Measurements from ENCODE around the gene GAMT. TPM values are rescaled to one million over a fixed set of nuclear protein-coding genes. Genes with fewer than 3 reads are reported as not detected.

GAMT gene
- total RNA-seq, 4 donors from 2014 or later: 43.8 to 120 (median 94.4) TPM

- DNase-seq (ENCODE audit: low spot score in 2 of 2): no peak
- Histone ChIP-seq H3K27ac (peak overlapping the region; percentile 82 to 98 (median 93)), H3K4me3 (peak overlapping the region; percentile 57 to 84 (median 71)), H3K27me3 (no peaks in the 10 kb centered on the region), H3K4me1 (peaks cover 0 to 35% (median 13%) of the 10 kb centered on the region in 4 donors), H3K9me3 (no peaks in the 10 kb centered on the region), H3K36me3 (peaks cover 0 to 37% (median 0%) of the 10 kb centered on the region in 3 donors)
- 23% methylated on average over 32 of the region's 32 CpGs for WGBS, 2 donors
- TF ChIP-seq EP300 (IDR thresholded peaks at IDR 0.05): no peak
- no peak for TF ChIP-seq CTCF (IDR thresholded peaks at IDR 0.05)
Observed at GRCh38 chr19:1355568-1356507, 45.5 kb downstream of the GAMT start.

GRCh38 chr19:1354970-1355567 lies 46.3 kb downstream of the GAMT start:
- TF ChIP-seq EP300 (IDR thresholded peaks at IDR 0.05): no peak
- no peak for TF ChIP-seq CTCF (IDR thresholded peaks at IDR 0.05)
- peak; percentile 41 to 66 for TF ChIP-seq POLR2A (IDR thresholded peaks at IDR 0.05)
- Histone ChIP-seq H3K27me3 (no peaks in the 10 kb centered on the region), H3K27ac (peak overlapping the region; percentile 82 to 98 (median 93)), H3K4me3 (peak overlapping the region; percentile 57 to 84 (median 71)), H3K9me3 (no peaks in the 10 kb centered on the region), H3K36me3 (peaks cover 0 to 33% (median 0%) of the 10 kb centered on the region in 3 donors), H3K4me1 (peaks cover 0 to 27% (median 5%) of the 10 kb centered on the region in 4 donors)
- 1% methylated on average over 20 to 37 of the region's 61 CpGs for WGBS, 2 donors
- no peak for DNase-seq (ENCODE audit: low spot score in 2 of 2)

- WGBS, 2 donors: 94% methylated on average over 9 of the region's 9 CpGs
- Histone ChIP-seq H3K27me3 (no peaks in the 10 kb centered on the region), H3K4me3 (no peak overlapping the region), H3K4me1 (peaks cover 0 to 26% (median 4%) of the 10 kb centered on the region in 4 donors), H3K36me3 (peaks cover 0 to 16% (median 0%) of the 10 kb centered on the region in 3 donors), H3K9me3 (no peaks in the 10 kb centered on the region), H3K27ac (no peak overlapping the region)
- no peak for DNase-seq (ENCODE audit: low spot score in 2 of 2)
- TF ChIP-seq CTCF (IDR thresholded peaks at IDR 0.05) (no peak), POLR2A (IDR thresholded peaks at IDR 0.05) (no peak), EP300 (IDR thresholded peaks at IDR 0.05) (no peak)
Observed at GRCh38 chr19:1353144-1353543, 48.2 kb downstream of the GAMT start.

- no peak for TF ChIP-seq POLR2A (IDR thresholded peaks at IDR 0.05)
- no peak for TF ChIP-seq EP300 (IDR thresholded peaks at IDR 0.05)
- H3K4me3 ChIP-seq: no peak overlapping the region
- H3K9me3 ChIP-seq: no peaks in the 10 kb centered on the region
- peaks cover 0 to 19% (median 4%) of the 10 kb centered on the region in 4 donors for H3K4me1 ChIP-seq
- no peaks in the 10 kb centered on the region for H3K27me3 ChIP-seq
- 79 to 81% methylated on average over 21 of the region's 21 CpGs for WGBS, 2 donors
- H3K36me3 ChIP-seq: no peaks in the 10 kb centered on the region
- no peak for DNase-seq (ENCODE audit: low spot score in 2 of 2)
- H3K27ac ChIP-seq: no peak overlapping the region
Observed at GRCh38 chr19:1351381-1351851, 49.9 kb downstream of the GAMT start.

- no peak overlapping the region for H3K4me3 ChIP-seq
- H3K27me3 ChIP-seq: no peaks in the 10 kb centered on the region
- TF ChIP-seq CTCF (IDR thresholded peaks at IDR 0.05): no peak
- TF ChIP-seq POLR2A (IDR thresholded peaks at IDR 0.05): no peak
- TF ChIP-seq EP300 (IDR thresholded peaks at IDR 0.05): no peak
- H3K4me1 ChIP-seq: peaks cover 0 to 13% (median 1%) of the 10 kb centered on the region in 4 donors
- no peaks in the 10 kb centered on the region for H3K9me3 ChIP-seq
- WGBS, 2 donors: 60 to 70% methylated on average over 5 of the region's 5 CpGs
- H3K36me3 ChIP-seq: no peaks in the 10 kb centered on the region
- no peak overlapping the region for H3K27ac ChIP-seq
- DNase-seq (ENCODE audit: low spot score in 2 of 2): no peak
Observed at GRCh38 chr19:1350867-1351266, 50.5 kb downstream of the GAMT start.
